ENCODE measurements around the gene SCAF4. TPM values are rescaled to one million over a fixed set of nuclear protein-coding genes. Genes with fewer than 3 reads are reported as not detected.

SCAF4 gene
- total and polyA plus RNA-seq, 9 of the 15 experiments (the other 6 are each of a cell fraction or from before 2014, with no cell fraction given), result 2.3 to 55.7 (median 17.2) TPM

GRCh38 chr21:31733551-31734149 lies 1.7 kb upstream of the SCAF4 start (continued):
- TF ChIP-seq SMAD4 (CRISPR knock-in tag; conservative IDR thresholded peaks at IDR 0.05) (peak; percentile 25; the same call in 1 of the 2 replicates), NFE2 (IDR thresholded peaks at IDR 0.05; ENCODE audit: low read depth) (0 out of 2 replicates have a peak, but pooled peaks have one; percentile 11), RBBP5 (IDR thresholded peaks at IDR 0.05; ENCODE audit: borderline replicate concordance, insufficient read depth, low read length, poor library complexity, severe bottlenecking) (peak; percentile 33), ARID1B (IDR thresholded peaks at IDR 0.05) (peak; percentile 76), STAG1 (CRISPR knock-in tag; IDR thresholded peaks at IDR 0.05; ENCODE audit: borderline replicate concordance) (no peak), DEAF1 (CRISPR knock-in tag; IDR thresholded peaks at IDR 0.05) (no peak), MBD1 (CRISPR knock-in tag; IDR thresholded peaks at IDR 0.05) (no peak), SMARCC2 (IDR thresholded peaks at IDR 0.05; ENCODE audit: low read depth) (peak; percentile 56; the same call in 1 of the 2 replicates), NCOR1 (IDR thresholded peaks at IDR 0.05) (peak; percentile 11; the same call in 1 of the 2 replicates), YY1 (IDR thresholded peaks at IDR 0.05; ENCODE audit: borderline replicate concordance in 1 of 3, control insufficient read depth in 1 of 3, extremely low read depth in 1 of 3, insufficient read depth in 3 of 3, insufficient read length in 1 of 3, insufficient replicate concordance in 2 of 3, low read depth in 1 of 3, low read length in 2 of 3) (no peak), POLR2H (tag; IDR thresholded peaks at IDR 0.05; ENCODE audit: low read depth) (no peak), TAL1 (IDR thresholded peaks at IDR 0.05) (peak; percentile 19; the same call in 1 of the 2 replicates), ZNF224 (CRISPR knock-in tag; IDR thresholded peaks at IDR 0.05) (no peak), CAMTA2 (CRISPR knock-in tag; conservative IDR thresholded peaks at IDR 0.05) (no peak)
- TF ChIP-seq, protein P1, sequence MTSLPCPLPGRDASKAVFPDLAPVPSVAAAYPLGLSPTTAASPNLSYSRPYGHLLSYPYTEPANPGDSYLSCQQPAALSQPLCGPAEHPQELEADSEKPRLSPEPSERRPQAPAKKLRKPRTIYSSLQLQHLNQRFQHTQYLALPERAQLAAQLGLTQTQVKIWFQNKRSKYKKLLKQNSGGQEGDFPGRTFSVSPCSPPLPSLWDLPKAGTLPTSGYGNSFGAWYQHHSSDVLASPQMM (CRISPR knock-in tag; IDR thresholded peaks at IDR 0.05), result no peak

All from K562 (cell line).